Brain microvascular endothelial cell (primary cell): ENCODE data around the gene RPS27.
A peak's percentile ranks its signal among the peaks of the same experiment; 100 is the strongest.

Experiments used
- DNase-seq: peaks from one replicate; pipeline ENCODE4 v3.0.0-alpha.2; 2020
- H3K27ac ChIP-seq: fragments of 250-450 bp; sonication (Bioruptor Pico); 2 replicates; pipeline ENCODE4 v1.5.1; 2020; ENCODE audit warnings: mild to moderate bottlenecking, moderate library complexity
- H3K27me3 ChIP-seq: fragments of 250-450 bp; sonication (Bioruptor Pico); replicated peaks from 2 replicates; pipeline ENCODE4 v1.5.1; 2020; ENCODE audit warnings: mild to moderate bottlenecking
- H3K36me3 ChIP-seq: fragments of 250-450 bp; sonication (Bioruptor Pico); replicated peaks from 2 replicates; pipeline ENCODE4 v1.5.1; 2020; ENCODE audit warnings: mild to moderate bottlenecking
- H3K4me3 ChIP-seq: 2 replicates; pipeline ENCODE4 v1.5.1; 2011; ENCODE audit warnings: low read depth, mild to moderate bottlenecking, control low read depth, low read length, moderate library complexity
- in situ Hi-C: cut with HindIII; loops from 2 replicates; pipeline ENCODE4 v1.10.0; 2017; ENCODE audit warnings: low sequenced_read_pairs, low pct_ligation_motif_present
- TF ChIP-seq, protein P1 (sequence below): IDR thresholded peaks from 2 replicates; pipeline ENCODE4 v1.5.1; 2011; ENCODE audit warnings: low read depth, mild to moderate bottlenecking, moderate library complexity, low read length, control low read depth, inconsistent platforms; ENCODE audit errors: missing control alignments

Gene RPS27

DNA sequence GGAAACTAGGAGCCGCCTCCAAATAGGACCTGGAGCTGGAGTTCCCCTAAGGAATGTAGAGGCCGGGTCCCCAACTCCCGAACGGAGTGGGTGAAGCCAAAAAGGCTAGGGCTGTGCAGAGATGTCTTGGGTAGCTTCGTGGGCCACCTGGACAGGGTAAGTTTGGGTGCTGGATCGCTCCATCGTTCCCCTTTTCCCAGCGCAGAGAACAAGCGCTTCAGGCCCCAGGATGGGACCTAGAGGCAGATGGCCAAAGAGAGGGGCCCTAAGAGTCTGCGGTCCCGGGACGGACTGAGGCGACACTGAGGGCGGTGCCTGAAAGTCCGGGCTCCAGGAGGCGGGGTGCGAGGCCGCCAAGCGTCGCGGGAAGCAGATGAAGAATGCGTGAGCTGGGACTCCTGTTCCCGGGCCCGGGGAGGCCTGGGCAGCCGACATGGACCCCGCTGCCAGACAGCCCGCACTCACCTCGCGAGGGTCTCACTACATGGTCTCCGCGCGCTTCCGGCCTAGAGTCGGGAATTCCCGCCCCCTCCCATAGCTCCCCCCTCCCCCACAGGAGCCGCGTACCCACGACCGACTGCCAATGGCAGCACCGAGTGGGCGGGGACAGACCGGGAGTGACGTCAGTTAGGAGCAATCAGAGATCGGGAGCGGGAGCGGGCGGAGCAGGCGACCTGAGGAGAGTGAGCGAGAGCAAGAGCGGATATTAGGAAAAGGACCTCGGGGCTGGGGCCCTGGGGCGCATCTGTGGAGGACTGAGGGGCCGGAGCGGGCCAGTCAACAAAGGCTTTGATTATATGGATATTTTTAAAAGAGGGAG, 27.3 kb upstream of the RPS27 start, which contains the start of gene SLC39A1:
Gene SLC39A1 (minus strand): TSS at position 508 of the 820 bp plus-strand sequence. CDS start 822 bp downstream, outside the sequence.
- H3K4me3 ChIP-seq: peak within 1 kb of the TSS; percentile 81
- H3K27me3 ChIP-seq: no peaks in the 10 kb centered on the region
- peak; percentile 96 for DNase-seq
- TF ChIP-seq, protein P1, sequence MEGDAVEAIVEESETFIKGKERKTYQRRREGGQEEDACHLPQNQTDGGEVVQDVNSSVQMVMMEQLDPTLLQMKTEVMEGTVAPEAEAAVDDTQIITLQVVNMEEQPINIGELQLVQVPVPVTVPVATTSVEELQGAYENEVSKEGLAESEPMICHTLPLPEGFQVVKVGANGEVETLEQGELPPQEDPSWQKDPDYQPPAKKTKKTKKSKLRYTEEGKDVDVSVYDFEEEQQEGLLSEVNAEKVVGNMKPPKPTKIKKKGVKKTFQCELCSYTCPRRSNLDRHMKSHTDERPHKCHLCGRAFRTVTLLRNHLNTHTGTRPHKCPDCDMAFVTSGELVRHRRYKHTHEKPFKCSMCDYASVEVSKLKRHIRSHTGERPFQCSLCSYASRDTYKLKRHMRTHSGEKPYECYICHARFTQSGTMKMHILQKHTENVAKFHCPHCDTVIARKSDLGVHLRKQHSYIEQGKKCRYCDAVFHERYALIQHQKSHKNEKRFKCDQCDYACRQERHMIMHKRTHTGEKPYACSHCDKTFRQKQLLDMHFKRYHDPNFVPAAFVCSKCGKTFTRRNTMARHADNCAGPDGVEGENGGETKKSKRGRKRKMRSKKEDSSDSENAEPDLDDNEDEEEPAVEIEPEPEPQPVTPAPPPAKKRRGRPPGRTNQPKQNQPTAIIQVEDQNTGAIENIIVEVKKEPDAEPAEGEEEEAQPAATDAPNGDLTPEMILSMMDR: no peak
- in situ Hi-C loops: no loop called here
- peak within 1 kb of the TSS; percentile 85 for H3K27ac ChIP-seq
- H3K36me3 ChIP-seq: peaks cover 2% of the 10 kb centered on the region

DNA sequence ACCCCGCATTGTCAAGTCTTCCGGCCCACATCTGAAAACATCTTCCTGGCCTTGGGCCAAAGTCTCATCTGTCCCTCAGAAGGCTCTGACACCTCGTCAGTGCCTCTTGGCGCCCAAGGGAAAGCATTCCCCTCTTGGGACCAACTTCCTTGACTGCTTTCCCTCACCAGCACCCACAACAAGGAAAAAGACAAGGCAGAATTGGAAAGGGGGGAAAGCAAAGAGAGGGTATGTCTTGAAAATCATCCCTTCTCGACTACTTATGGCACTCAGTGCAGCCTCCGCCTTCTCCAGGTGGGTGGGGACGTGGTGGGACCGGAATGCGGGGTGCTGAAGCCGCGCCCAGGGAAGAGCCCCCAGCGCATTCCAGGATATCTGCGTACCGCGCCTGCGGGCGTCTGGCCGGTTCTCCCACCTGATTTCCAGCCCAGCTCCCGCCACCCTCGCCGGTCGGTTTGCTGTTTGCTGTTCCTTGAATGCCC, 26.7 kb upstream of the RPS27 start:
- peak overlapping the region; percentile 85 for H3K27ac ChIP-seq
- no peak for DNase-seq
- TF ChIP-seq, protein P1: no peak
- H3K36me3 ChIP-seq: peaks cover 2% of the 10 kb centered on the region
- H3K27me3 ChIP-seq: no peaks in the 10 kb centered on the region
- in situ Hi-C loops: no loop called here
- peak overlapping the region; percentile 81 for H3K4me3 ChIP-seq

DNA sequence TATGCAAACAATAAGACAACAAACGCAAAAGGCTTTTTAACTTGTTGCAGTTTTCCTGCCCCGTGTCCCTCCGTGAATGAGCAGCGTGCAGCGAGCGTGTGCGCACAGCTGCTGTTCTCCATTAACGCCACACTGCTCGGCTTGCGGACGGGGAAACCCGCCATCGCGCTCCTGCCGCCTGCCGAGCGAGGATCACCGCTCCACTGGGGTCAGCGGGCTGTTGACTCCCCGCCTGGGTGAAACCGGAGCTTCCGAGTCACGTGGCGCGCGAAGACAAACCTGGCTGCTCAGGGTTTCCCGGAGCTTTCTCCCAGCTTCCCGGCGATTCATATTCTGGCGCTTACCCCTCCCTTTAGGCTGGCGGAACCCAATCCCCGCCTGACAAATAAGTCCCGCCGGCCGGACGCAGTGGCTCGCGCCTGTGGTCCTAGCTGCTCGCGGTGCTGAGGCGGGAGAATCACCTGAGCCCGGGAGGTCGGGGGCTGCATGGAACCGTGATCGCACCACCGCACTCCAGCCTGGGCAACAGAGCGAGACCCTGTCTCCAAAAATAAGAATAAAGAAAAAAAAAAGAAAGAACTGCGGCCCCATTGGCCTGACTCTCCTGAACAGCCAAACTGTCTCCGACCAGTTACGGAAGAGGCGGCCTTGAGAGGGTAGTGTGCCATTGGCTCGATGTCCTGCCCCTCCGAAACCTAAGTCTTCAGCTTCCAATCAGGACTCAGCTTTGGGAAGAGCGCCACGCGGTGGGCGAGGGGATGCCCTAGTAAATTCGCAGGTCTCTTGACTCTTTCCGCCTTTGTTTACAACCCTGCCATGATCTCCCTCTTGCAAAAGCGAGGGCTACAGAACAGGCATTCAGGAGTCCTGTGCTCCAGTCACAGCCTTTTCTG, 23.2 kb upstream of the RPS27 start, which contains the start of gene CREB3L4:
Gene CREB3L4 (plus strand): TSS at position 796 of the 893 bp plus-strand sequence. CDS start 624 bp downstream, outside the sequence.
- Histone ChIP-seq H3K27ac (peak within 1 kb of the TSS; percentile 71), H3K27me3 (no peaks in the 10 kb centered on the region), H3K36me3 (no peaks in the 10 kb centered on the region), H3K4me3 (peak within 1 kb of the TSS; percentile 56)
- in situ Hi-C loops: no loop called here
- DNase-seq: peak; percentile 94
- TF ChIP-seq, protein P1: peak; percentile 61

DNA sequence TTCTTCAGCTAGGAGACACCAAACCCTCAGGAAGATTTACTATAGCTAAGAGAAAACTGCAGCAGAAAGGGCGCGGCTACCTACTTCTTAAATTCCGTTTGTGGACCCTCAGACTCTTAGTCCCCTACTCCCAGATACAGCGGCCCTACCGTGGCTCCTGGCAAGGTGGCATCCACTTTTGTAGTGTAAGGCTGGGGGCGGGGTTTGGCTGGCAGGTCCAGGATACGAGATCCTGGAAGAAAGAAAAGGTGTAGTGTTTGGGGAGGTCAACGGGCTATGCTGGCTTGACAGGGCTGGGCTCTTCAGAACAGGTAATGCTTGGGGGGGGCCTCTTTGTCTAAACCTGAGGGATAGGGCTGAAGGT, 22.6 kb upstream of the RPS27 start:
- TF ChIP-seq, protein P1: no peak
- Histone ChIP-seq H3K4me3 (peak overlapping the region; percentile 56), H3K36me3 (no peaks in the 10 kb centered on the region), H3K27ac (no peak overlapping the region), H3K27me3 (no peaks in the 10 kb centered on the region)
- no peak for DNase-seq
- in situ Hi-C loops: no loop called here

DNA sequence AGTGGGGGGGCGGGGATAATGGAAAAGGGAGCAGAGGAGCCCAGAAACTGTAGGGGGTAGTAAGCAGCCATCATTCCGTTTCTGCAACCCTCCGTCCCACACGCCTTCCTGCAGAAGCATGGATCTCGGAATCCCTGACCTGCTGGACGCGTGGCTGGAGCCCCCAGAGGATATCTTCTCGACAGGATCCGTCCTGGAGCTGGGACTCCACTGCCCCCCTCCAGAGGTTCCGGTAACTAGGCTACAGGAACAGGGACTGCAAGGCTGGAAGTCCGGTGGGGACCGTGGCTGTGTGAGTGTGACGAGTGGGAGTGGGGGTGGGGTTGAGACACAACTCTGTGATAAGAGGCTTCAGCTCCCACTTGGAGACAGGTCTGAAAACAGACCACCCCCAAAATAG, 22.2 kb upstream of the RPS27 start:
- Histone ChIP-seq H3K27ac (no peak overlapping the region), H3K4me3 (peak overlapping the region; percentile 56), H3K27me3 (no peaks in the 10 kb centered on the region), H3K36me3 (peaks cover under 1% of the 10 kb centered on the region)
- in situ Hi-C loops: no loop called here
- TF ChIP-seq, protein P1: no peak
- no peak for DNase-seq
